ENCODE measurements around the gene PRR15L. TPM values are rescaled to one million over a fixed set of nuclear protein-coding genes. Genes with fewer than 3 reads are reported as not detected.

PRR15L gene
- total and polyA plus RNA-seq, 2 donors (not counting 1 experiment from before 2014, with no cell fraction given): not detected

- Mint-ChIP-seq H3K4me1 (no peaks in the 10 kb centered on the region), H3K27me3 (no peaks in the 10 kb centered on the region), H3K9me3 (ENCODE audit: insufficient read depth) (no peaks in the 10 kb centered on the region), H3K4me3 (no peak overlapping the region), H3K27ac (no peak overlapping the region)
- Histone ChIP-seq H3K27me3 (replicated peaks in 1 of 4; ENCODE audit: control extremely low read depth in 1 of 4, control insufficient read depth in 3 of 4, insufficient read depth in 4 of 4, low read length in 3 of 4) (no peaks in the 10 kb centered on the region), H2AFZ (ENCODE audit: insufficient read depth, low read depth, low read length, poor library complexity, severe bottlenecking) (no peak overlapping the region), H3K36me3 (replicated peaks in 1 of 2; ENCODE audit: control extremely low read depth in 1 of 2, control insufficient read depth in 1 of 2, extremely low read depth in 1 of 2, insufficient read depth in 2 of 2, low read length in 1 of 2) (peaks cover 15 to 60% of the 10 kb centered on the region in 2 experiments), H3K4me1 (ENCODE audit: control insufficient read depth in 2 of 2, insufficient read depth in 2 of 2, low read length in 2 of 2) (no peaks in the 10 kb centered on the region), H3K79me2 (ENCODE audit: control insufficient read depth, insufficient read depth, low read length) (peaks cover 4% of the 10 kb centered on the region), H3K27ac (ENCODE audit: low read length in 2 of 2) (no peak overlapping the region), H3K4me2 (replicated peaks; ENCODE audit: low read depth, low read length, poor library complexity, severe bottlenecking) (no peak overlapping the region), H4K20me1 (ENCODE audit: control insufficient read depth, insufficient read depth, low read length, poor library complexity, severe bottlenecking) (no peaks in the 10 kb centered on the region), H3K9ac (ENCODE audit: low read length) (no peak overlapping the region), H3K9me3 (ENCODE audit: control extremely low read depth in 1 of 3, control insufficient read depth in 2 of 3, insufficient read depth in 1 of 3, low read length in 2 of 3) (no peaks in the 10 kb centered on the region), H3K4me3 (ENCODE audit: control extremely low read depth in 1 of 5, extremely low read depth in 1 of 5, insufficient read depth in 1 of 5, low read depth in 2 of 5, low read length in 4 of 5) (no peak overlapping the region)
- ChIA-PET POLR2A (no interaction called here), CTCF (no interaction called here)
- WGBS (ENCODE audit: insufficient coverage): 97% methylated on average over 17 of the region's 20 CpGs
- intact Hi-C loops (cut with micrococcal nuclease): no loop called here
- no peak for DNase-seq
- no peak for ATAC-seq (ENCODE audit: low read depth)
- TF ChIP-seq EZH2 (IDR thresholded peaks at IDR 0.05; ENCODE audit: borderline replicate concordance, insufficient read depth, low read depth, low read length, poor library complexity, severe bottlenecking) (no peak), CTCF (IDR thresholded peaks at IDR 0.05) (no peak)
Measured at GRCh38 chr17:47927821-47928400, 29.8 kb downstream of the PRR15L start.

DNA sequence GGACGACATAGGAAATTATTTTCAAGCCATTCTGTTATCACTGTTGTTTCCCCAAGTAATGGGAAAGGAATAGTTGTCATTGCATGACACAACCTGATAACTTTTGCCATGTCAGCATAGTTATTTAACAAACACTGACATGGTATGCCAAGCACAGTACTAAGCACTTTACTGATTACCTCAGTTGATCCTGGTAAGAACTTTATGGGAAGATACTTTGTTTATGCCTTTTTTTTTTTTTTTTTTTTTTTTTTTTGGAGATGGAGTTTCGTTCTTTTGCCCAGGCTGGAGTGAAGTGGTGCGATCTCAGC is 32.0 kb downstream of the PRR15L start:
- ATAC-seq (ENCODE audit: low read depth): no peak
- no peak overlapping the region for H3K27ac Mint-ChIP-seq

More for the DNA sequence above, 32.0 kb downstream of the PRR15L start:
- Histone ChIP-seq H3K27ac (ENCODE audit: low read length in 2 of 2) (no peak overlapping the region), H4K20me1 (ENCODE audit: control insufficient read depth, insufficient read depth, low read length, poor library complexity, severe bottlenecking) (no peaks in the 10 kb centered on the region), H3K4me1 (ENCODE audit: control insufficient read depth in 2 of 2, insufficient read depth in 2 of 2, low read length in 2 of 2) (no peaks in the 10 kb centered on the region), H3K27me3 (replicated peaks in 1 of 4; ENCODE audit: control extremely low read depth in 1 of 4, control insufficient read depth in 3 of 4, insufficient read depth in 4 of 4, low read length in 3 of 4) (no peaks in the 10 kb centered on the region), H3K9ac (ENCODE audit: low read length) (no peak overlapping the region), H3K79me2 (ENCODE audit: control insufficient read depth, insufficient read depth, low read length) (peaks cover 4% of the 10 kb centered on the region), H3K36me3 (replicated peaks in 1 of 2; ENCODE audit: control extremely low read depth in 1 of 2, control insufficient read depth in 1 of 2, extremely low read depth in 1 of 2, insufficient read depth in 2 of 2, low read length in 1 of 2) (peaks cover 17 to 71% of the 10 kb centered on the region in 2 experiments), H3K4me2 (replicated peaks; ENCODE audit: low read depth, low read length, poor library complexity, severe bottlenecking) (no peak overlapping the region), H3K4me3 (ENCODE audit: control extremely low read depth in 1 of 5, extremely low read depth in 1 of 5, insufficient read depth in 1 of 5, low read depth in 2 of 5, low read length in 4 of 5) (no peak overlapping the region), H2AFZ (ENCODE audit: insufficient read depth, low read depth, low read length, poor library complexity, severe bottlenecking) (no peak overlapping the region), H3K9me3 (ENCODE audit: control extremely low read depth in 1 of 3, control insufficient read depth in 2 of 3, insufficient read depth in 1 of 3, low read length in 2 of 3) (no peaks in the 10 kb centered on the region)
- POLR2A ChIA-PET: no interaction called here
- TF ChIP-seq CTCF (IDR thresholded peaks at IDR 0.05): no peak
- no peak for TF ChIP-seq EZH2 (IDR thresholded peaks at IDR 0.05; ENCODE audit: borderline replicate concordance, insufficient read depth, low read depth, low read length, poor library complexity, severe bottlenecking)
- CTCF ChIA-PET: interaction anchor here (1.8 kb wide), 1 partner anchor 24 kb away, joined by 6 read pairs; no protein-coding TSS in a partner anchor
- intact Hi-C loops (cut with micrococcal nuclease): no loop called here
- WGBS (ENCODE audit: insufficient coverage): no CpG with 5 or more reads among the region's 3 CpGs
- H3K27me3 Mint-ChIP-seq: no peaks in the 10 kb centered on the region
- H3K9me3 Mint-ChIP-seq (ENCODE audit: insufficient read depth): no peaks in the 10 kb centered on the region
- no peak for DNase-seq
- H3K4me1 Mint-ChIP-seq: no peaks in the 10 kb centered on the region
- no peak overlapping the region for H3K4me3 Mint-ChIP-seq

All from B cell (primary cell).